ENCODE data around the gene VCP.

Gene VCP

DNA sequence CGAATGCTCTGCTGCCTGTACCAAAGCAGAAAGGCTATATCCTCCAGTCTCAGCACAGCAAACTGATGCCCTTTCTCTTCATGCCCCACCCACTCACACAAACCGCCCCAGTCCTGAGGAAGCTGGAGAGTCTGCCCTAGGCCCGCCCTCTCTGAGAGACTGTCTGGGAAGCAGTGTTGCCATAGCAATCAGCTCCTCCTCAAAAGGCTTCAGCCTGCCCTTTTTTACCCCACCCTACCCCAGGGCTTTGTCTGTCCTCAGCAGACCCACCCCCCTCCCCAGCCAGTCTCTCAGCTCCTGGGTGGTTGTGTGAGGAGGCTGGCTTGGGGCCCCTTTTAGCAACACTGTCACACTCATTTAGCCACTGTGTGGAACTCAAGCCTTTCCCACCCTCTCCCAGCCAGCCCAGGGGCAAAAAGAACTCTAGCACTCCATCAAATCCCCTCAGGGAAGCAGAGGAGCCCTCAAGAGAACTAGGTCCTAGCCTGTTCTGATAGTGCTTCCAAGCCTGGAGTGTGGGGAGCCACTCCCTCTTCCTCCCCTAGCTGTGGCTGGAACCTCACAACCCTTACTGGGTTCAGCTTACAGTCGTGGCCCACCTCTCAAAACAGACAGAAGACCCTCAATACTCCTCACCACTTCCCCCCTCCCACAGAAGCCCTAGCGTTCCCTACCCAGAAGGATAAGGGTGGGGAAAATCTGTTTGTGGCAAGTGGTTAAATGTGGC is 41.9 kb upstream of the VCP start:
- CTCF ChIA-PET, result interaction anchor here (0.6 to 6.8 kb wide), 8 partner anchors 15 to 440 kb away, joined by 4 to 58 read pairs (median 6); partner anchors contain the start of gene PIGO
- no peak overlapping the region for H3K4me3 ChIP-seq (ENCODE audit: low read depth, low read length)
- POLR2A ChIA-PET, result interaction anchor here (0.6 to 4.3 kb wide), 14 partner anchors 12 to 618 kb away, joined by 3 to 92 read pairs (median 5); partner anchors contain the start of genes CCDC107, CREB3, DNAJB5 and FANCG
- H3K36me3 ChIP-seq (ENCODE audit: control insufficient read depth in 2 of 2, insufficient read depth in 1 of 2, low read length in 2 of 2), result no peaks in the 10 kb centered on the region
- H3K27ac ChIP-seq (ENCODE audit: extremely low read depth, low read depth, low read length), result no peak overlapping the region; the same call in 1 of the 2 replicates
- no peaks in the 10 kb centered on the region for H3K9me3 ChIP-seq (ENCODE audit: control insufficient read depth, insufficient read depth, low read depth, low read length)
- TF ChIP-seq, protein P1, sequence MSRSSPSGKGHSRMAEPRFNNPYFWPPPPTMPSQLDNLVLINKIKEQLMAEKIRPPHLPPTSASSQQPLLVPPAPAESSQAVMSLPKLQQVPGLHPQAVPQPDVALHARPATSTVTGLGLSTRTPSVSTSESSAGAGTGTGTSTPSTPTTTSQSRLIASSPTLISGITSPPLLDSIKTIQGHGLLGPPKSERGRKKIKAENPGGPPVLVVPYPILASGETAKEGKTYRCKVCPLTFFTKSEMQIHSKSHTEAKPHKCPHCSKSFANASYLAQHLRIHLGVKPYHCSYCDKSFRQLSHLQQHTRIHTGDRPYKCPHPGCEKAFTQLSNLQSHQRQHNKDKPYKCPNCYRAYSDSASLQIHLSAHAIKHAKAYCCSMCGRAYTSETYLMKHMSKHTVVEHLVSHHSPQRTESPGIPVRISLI (tag by site-specific recombination; IDR thresholded peaks at IDR 0.05), result no peak
- TF ChIP-seq, protein P2, sequence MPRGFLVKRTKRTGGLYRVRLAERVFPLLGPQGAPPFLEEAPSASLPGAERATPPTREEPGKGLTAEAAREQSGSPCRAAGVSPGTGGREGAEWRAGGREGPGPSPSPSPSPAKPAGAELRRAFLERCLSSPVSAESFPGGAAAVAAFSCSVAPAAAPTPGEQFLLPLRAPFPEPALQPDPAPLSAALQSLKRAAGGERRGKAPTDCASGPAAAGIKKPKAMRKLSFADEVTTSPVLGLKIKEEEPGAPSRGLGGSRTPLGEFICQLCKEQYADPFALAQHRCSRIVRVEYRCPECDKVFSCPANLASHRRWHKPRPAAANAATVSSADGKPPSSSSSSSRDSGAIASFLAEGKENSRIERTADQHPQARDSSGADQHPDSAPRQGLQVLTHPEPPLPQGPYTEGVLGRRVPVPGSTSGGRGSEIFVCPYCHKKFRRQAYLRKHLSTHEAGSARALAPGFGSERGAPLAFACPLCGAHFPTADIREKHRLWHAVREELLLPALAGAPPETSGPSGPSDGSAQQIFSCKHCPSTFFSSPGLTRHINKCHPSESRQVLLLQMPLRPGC (tag by site-specific recombination; IDR thresholded peaks at IDR 0.05), result no peak
- no peak for TF ChIP-seq GFI1B (tag by site-specific recombination; IDR thresholded peaks at IDR 0.05)
- TF ChIP-seq, protein P3, sequence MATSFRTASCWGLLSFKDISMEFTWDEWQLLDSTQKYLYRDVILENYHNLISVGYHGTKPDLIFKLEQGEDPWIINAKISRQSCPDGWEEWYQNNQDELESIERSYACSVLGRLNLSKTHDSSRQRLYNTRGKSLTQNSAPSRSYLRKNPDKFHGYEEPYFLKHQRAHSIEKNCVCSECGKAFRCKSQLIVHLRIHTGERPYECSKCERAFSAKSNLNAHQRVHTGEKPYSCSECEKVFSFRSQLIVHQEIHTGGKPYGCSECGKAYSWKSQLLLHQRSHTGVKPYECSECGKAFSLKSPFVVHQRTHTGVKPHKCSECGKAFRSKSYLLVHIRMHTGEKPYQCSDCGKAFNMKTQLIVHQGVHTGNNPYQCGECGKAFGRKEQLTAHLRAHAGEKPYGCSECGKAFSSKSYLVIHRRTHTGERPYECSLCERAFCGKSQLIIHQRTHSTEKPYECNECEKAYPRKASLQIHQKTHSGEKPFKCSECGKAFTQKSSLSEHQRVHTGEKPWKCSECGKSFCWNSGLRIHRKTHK (tag by site-specific recombination; IDR thresholded peaks at IDR 0.05), result no peak
- no peak for TF ChIP-seq SCRT2 (tag by site-specific recombination; IDR thresholded peaks at IDR 0.05)
- TF ChIP-seq ZFHX2 (tag by site-specific recombination; conservative IDR thresholded peaks at IDR 0.05), result peak; percentile 39; the same call in 1 of the 2 replicates
- peak; percentile 67 for TF ChIP-seq SP2 (tag by site-specific recombination; IDR thresholded peaks at IDR 0.05)
- no peak for TF ChIP-seq ZNF138 (tag by site-specific recombination; IDR thresholded peaks at IDR 0.05; ENCODE audit: borderline replicate concordance)
- no peak for TF ChIP-seq ZNF354C (tag by site-specific recombination; IDR thresholded peaks at IDR 0.05; ENCODE audit: borderline replicate concordance, low read depth)
- TF ChIP-seq ZNF654 (tag by site-specific recombination; IDR thresholded peaks at IDR 0.05; ENCODE audit: low read depth), result no peak
- peak; percentile 70 for TF ChIP-seq KLF1 (tag by site-specific recombination; IDR thresholded peaks at IDR 0.05)
- no peak for TF ChIP-seq MZF1 (tag by site-specific recombination; IDR thresholded peaks at IDR 0.05; ENCODE audit: borderline replicate concordance)
- TF ChIP-seq KLF9 (tag by site-specific recombination; IDR thresholded peaks at IDR 0.05; ENCODE audit: low read depth), result peak; percentile 30; the same call in 1 of the 2 replicates
- no peak for TF ChIP-seq SETDB1 (IDR thresholded peaks at IDR 0.05; ENCODE audit: insufficient read length, low read length)
- TF ChIP-seq SP3 (tag by site-specific recombination; IDR thresholded peaks at IDR 0.05), result peak; percentile 50
- no peak for TF ChIP-seq ZNF544 (tag by site-specific recombination; IDR thresholded peaks at IDR 0.05)
- no peak for TF ChIP-seq ZNF350 (tag by site-specific recombination; IDR thresholded peaks at IDR 0.05)
- TF ChIP-seq ZNF335 (tag by site-specific recombination; conservative IDR thresholded peaks at IDR 0.05), result 0 out of 2 replicates have a peak, but pooled peaks have one; percentile 25
- no peak for TF ChIP-seq ZNF239 (tag by site-specific recombination; IDR thresholded peaks at IDR 0.05)
- TF ChIP-seq ZNF830 (tag by site-specific recombination; IDR thresholded peaks at IDR 0.05; ENCODE audit: low read depth), result no peak
- no peak for TF ChIP-seq ZNF791 (tag by site-specific recombination; IDR thresholded peaks at IDR 0.05)
- TF ChIP-seq ZSCAN16 (tag by site-specific recombination; IDR thresholded peaks at IDR 0.05), result no peak
- no peak for TF ChIP-seq ZNF747 (tag by site-specific recombination; IDR thresholded peaks at IDR 0.05)
- TF ChIP-seq, protein P4, sequence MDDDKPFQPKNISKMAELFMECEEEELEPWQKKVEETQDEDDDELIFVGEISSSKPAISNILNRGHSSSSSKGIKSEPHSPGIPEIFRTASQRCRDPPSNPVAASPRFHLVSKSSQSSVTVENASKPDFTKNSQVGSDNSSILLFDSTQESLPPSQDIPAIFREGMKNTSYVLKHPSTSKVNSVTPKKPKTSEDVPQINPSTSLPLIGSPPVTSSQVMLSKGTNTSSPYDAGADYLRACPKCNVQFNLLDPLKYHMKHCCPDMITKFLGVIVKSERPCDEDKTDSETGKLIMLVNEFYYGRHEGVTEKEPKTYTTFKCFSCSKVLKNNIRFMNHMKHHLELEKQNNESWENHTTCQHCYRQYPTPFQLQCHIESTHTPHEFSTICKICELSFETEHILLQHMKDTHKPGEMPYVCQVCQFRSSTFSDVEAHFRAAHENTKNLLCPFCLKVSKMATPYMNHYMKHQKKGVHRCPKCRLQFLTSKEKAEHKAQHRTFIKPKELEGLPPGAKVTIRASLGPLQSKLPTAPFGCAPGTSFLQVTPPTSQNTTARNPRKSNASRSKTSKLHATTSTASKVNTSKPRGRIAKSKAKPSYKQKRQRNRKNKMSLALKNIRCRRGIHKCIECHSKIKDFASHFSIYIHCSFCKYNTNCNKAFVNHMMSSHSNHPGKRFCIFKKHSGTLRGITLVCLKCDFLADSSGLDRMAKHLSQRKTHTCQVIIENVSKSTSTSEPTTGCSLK (tag by site-specific recombination; IDR thresholded peaks at IDR 0.05), result no peak
- TF ChIP-seq PRDM1 (tag by site-specific recombination; IDR thresholded peaks at IDR 0.05), result 0 out of 2 replicates have a peak, but pooled peaks have one; percentile 21
- TF ChIP-seq, protein P5, sequence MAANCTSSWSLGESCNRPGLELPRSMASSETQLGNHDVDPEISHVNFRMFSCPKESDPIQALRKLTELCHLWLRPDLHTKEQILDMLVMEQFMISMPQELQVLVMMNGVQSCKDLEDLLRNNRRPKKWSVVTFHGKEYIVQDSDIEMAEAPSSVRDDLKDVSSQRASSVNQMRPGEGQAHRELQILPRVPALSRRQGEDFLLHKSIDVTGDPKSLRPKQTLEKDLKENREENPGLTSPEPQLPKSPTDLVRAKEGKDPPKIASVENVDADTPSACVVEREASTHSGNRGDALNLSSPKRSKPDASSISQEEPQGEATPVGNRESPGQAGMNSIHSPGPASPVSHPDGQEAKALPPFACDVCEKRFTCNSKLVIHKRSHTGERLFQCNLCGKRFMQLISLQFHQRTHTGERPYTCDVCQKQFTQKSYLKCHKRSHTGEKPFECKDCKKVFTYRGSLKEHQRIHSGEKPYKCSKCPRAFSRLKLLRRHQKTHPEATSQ (tag by site-specific recombination; IDR thresholded peaks at IDR 0.05), result no peak
- TF ChIP-seq YY2 (tag by site-specific recombination; IDR thresholded peaks at IDR 0.05), result no peak
- peaks cover 15% of the 10 kb centered on the region for H3K4me1 ChIP-seq (ENCODE audit: control insufficient read depth, insufficient read depth, low read length)
